ENCODE results near the gene GLOD4. TPM values are rescaled to one million over a fixed set of nuclear protein-coding genes. Genes with fewer than 3 reads are reported as not detected.
"Not testable (repeated sequence)": the region's sequence is repeated elsewhere in the genome, so short reads cannot be mapped to it uniquely, and the experiment has no call there.

The GLOD4 gene
- total and polyA plus RNA-seq, 11 donors = 14.0 to 39.7 (median 25.4) TPM

- no peak for DNase-seq
- H3K27me3 ChIP-seq = no peaks in the 10 kb centered on the region
- H3K36me3 ChIP-seq = peaks cover 0 to 24% (median 0%) of the 10 kb centered on the region in 9 donors
- H3K4me3 ChIP-seq = no peak overlapping the region
- WGBS, 4 donors = 88 to 91% (median 90%) methylated on average over 20 to 29 of the region's 29 CpGs
- TF ChIP-seq POLR2A (IDR thresholded peaks at IDR 0.05) (no peak), CTCF (IDR thresholded peaks at IDR 0.05) (no peak)
- no peaks in the 10 kb centered on the region for H3K4me1 ChIP-seq
- ATAC-seq = no peak
- intact Hi-C loops (cut with DNase I) = no loop called here
- no peak overlapping the region for H3K27ac ChIP-seq
- H3K9me3 ChIP-seq = no peaks in the 10 kb centered on the region
These were observed 29.1 kb upstream of the GLOD4 start for GRCh38 chr17:811051-811784.

- no peak overlapping the region for H3K27ac ChIP-seq
- no peak overlapping the region for H3K4me3 ChIP-seq
- no peaks in the 10 kb centered on the region for H3K4me1 ChIP-seq
- TF ChIP-seq CTCF (IDR thresholded peaks at IDR 0.05) (no peak), POLR2A (IDR thresholded peaks at IDR 0.05) (no peak)
- no peaks in the 10 kb centered on the region for H3K27me3 ChIP-seq
- 92 to 95% (median 94%) methylated on average over 14 to 28 of the region's 28 CpGs for WGBS, 4 donors
- ATAC-seq (no peak), DNase-seq (no peak)
- no peaks in the 10 kb centered on the region for H3K9me3 ChIP-seq
- H3K36me3 ChIP-seq = peaks cover 0 to 11% (median 0%) of the 10 kb centered on the region in 9 donors
- intact Hi-C loops (cut with DNase I) = no loop called here
These were observed 25.6 kb upstream of the GLOD4 start for GRCh38 chr17:807523-808294.

- H3K4me3 ChIP-seq = no peak overlapping the region
- no peaks in the 10 kb centered on the region for H3K27me3 ChIP-seq
- DNase-seq = peak in 1 of 5 donors; percentile 14
- intact Hi-C loops (cut with DNase I) = no loop called here
- TF ChIP-seq CTCF (IDR thresholded peaks at IDR 0.05) (no peak), POLR2A (IDR thresholded peaks at IDR 0.05) (no peak)
- ATAC-seq = no peak
- 87 to 92% (median 90%) methylated on average over 22 to 33 of the region's 33 CpGs for WGBS, 4 donors
- no peaks in the 10 kb centered on the region for H3K9me3 ChIP-seq
- H3K27ac ChIP-seq = no peak overlapping the region
- no peaks in the 10 kb centered on the region for H3K4me1 ChIP-seq
- peaks cover 0 to 10% (median 0%) of the 10 kb centered on the region in 9 donors for H3K36me3 ChIP-seq
These were observed 24.9 kb upstream of the GLOD4 start for GRCh38 chr17:806781-807522.

GRCh38 chr17:806346-806745 lies 24.3 kb upstream of the GLOD4 start:
- intact Hi-C loops (cut with DNase I) = no loop called here
- no peak for ATAC-seq
- TF ChIP-seq POLR2A (IDR thresholded peaks at IDR 0.05) (no peak), CTCF (IDR thresholded peaks at IDR 0.05) (no peak)
- H3K4me1 ChIP-seq = no peaks in the 10 kb centered on the region
- H3K36me3 ChIP-seq = peaks cover 0 to 10% (median 0%) of the 10 kb centered on the region in 9 donors
- no peak overlapping the region for H3K4me3 ChIP-seq
- no peaks in the 10 kb centered on the region for H3K9me3 ChIP-seq
- peak in 1 of 5 donors; percentile 7 for DNase-seq
- 85 to 88% (median 85%) methylated on average over 12 to 13 of the region's 13 CpGs for WGBS, 4 donors
- H3K27me3 ChIP-seq = no peaks in the 10 kb centered on the region
- H3K27ac ChIP-seq = no peak overlapping the region

DNA sequence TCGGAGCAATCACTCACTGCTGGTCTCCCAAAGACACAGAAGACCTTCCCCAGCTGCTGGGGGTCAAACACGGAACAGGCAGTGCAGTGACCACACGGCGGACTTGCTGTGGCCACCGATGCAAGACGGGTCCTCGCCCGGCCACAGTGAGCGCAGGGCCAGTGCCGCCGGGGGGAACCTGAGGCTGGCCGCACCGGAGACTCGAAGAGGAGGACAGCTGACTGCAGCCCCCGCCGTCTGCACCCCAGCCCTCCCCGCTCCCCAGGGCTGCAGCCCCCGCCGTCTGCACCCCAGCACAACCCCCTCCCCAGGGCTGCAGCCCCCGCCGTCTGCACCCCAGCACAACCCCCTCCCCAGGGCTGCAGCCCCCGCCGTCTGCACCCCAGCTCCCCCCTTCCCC lies 23.8 kb upstream of the GLOD4 start:
- H3K4me3 ChIP-seq; intact Hi-C loops (cut with DNase I); ATAC-seq; H3K9me3 ChIP-seq; H3K27me3 ChIP-seq; H3K4me1 ChIP-seq; H3K27ac ChIP-seq: not testable (repeated sequence)
- 88 to 94% (median 91%) methylated on average over 9 to 23 of the region's 23 CpGs for WGBS, 4 donors
- DNase-seq = peak in 1 of 5 donors; percentile 11
- H3K36me3 ChIP-seq = peaks cover 0 to 10% (median 0%) of the 10 kb centered on the region in 9 donors
